Measurements from ENCODE around the gene ITGBL1. TPM values are rescaled to one million over a fixed set of nuclear protein-coding genes. Genes with fewer than 3 reads are reported as not detected.
A peak's percentile ranks its signal among the peaks of the same experiment; 100 is the strongest.

The ITGBL1 gene
- total RNA-seq, 1 experiment from 2014 or later: 55.3 TPM

- DNase-seq (ENCODE audit: low spot score): no peak
These were observed 245.3 kb downstream of the ITGBL1 start for GRCh38 chr13:101697745-101698144.

GRCh38 chr13:101698400-101698799, 245.9 kb downstream of the ITGBL1 start:
- DNase-seq (ENCODE audit: low spot score): no peak

GRCh38 chr13:101700598-101700997, 248.1 kb downstream of the ITGBL1 start:
- DNase-seq (ENCODE audit: low spot score): no peak

DNA sequence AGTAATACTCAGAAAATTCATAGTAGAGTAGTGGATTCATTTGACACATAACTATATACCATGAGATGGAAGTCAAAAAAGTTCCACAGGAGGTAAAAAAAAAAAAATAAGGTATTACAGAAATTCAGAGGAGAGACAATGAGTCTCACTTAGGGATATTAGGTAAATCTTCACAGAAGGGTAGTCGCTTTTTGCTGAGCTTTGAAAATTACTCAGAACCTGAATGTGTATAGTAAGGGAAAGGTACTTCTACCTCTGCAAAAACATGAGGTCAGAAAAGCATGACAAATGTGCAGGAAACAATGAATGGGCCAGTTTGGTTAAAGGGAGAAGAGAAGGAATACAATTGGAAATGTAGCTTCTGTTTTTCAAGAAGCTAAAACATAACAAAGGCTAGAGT, 250.6 kb downstream of the ITGBL1 start:
- DNase-seq (ENCODE audit: low spot score): no peak

DNA sequence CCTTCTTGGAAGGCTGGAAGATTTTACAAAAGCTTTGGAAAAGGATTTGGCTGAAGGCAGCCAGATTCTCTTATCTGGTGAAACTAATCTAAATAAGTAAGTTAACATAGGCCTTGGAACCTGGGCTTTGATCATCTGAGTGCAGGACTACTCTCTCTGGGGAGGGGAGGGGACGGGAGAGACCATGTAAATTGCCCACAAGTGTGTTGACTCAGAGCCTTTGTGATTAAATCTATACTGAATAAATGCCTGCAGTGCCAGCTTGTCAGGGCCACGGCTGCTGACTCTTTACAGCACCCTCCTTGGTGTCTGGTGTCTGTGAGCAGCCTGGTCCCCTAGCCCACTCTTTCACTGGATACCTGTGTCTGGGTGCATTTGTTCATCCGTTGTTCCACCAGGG, 251.4 kb downstream of the ITGBL1 start:
- no peak for DNase-seq (ENCODE audit: low spot score)

DNA sequence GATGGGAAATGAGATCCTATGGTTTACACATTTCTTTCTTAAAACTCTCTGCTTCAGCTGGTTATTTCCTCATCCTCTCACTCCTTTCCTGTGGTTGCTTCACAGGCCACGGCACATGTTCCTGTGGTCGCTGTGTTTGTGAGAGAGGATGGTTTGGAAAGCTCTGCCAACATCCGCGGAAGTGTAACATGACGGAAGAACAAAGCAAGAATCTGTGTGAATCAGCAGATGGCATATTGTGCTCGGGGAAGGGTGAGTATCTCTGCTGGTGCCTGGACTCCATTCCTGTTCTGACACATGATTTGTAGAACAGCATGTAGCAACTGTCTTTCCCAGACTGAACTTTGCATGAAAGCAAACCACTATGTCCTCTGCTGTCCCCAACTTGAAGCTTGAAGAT, 254.2 kb downstream of the ITGBL1 start:
- DNase-seq (ENCODE audit: low spot score): peak; percentile 83

- no peak for DNase-seq (ENCODE audit: low spot score)
These were observed 255.2 kb downstream of the ITGBL1 start for GRCh38 chr13:101707659-101708058.

- no peak for DNase-seq (ENCODE audit: low spot score)
These were observed 255.6 kb downstream of the ITGBL1 start for GRCh38 chr13:101708115-101708514.

DNA sequence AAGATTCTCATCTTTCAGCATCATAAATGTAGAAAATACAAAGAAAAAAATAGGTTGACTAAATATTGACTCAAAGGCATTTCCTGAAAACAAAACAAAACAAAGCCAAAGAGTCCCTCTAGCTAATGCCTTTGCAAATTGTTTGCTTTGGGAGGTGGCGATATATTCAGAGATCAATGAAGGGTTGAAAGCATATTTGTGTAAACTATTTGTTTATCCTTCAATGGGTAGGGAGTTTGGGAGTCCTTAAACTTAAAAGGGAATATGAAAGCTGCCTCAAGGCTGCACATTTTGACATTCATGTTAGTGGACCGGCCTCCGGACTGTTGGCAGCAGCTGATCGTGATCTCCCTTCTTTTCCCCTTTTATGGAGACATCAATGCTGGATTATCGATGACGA, 257.5 kb downstream of the ITGBL1 start:
- DNase-seq (ENCODE audit: low spot score): no peak

- no peak for DNase-seq (ENCODE audit: low spot score)
These were observed 259.0 kb downstream of the ITGBL1 start for GRCh38 chr13:101711307-101712025.

DNA sequence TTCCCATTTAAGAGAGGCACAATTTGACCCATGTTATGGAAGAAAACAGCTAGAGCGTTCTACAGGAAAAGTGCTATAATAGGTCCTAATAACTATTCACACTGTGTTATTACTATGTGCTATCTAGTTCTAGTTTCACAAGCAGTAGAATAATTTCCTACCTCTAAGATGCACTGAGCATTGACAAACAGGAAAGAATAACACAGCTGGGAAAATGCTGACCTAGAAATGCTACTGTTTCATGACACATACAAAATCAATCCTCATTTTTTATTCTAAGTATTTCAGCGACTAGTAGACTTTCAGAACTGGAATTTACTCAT, 259.5 kb downstream of the ITGBL1 start:
- DNase-seq (ENCODE audit: low spot score): no peak

DNA sequence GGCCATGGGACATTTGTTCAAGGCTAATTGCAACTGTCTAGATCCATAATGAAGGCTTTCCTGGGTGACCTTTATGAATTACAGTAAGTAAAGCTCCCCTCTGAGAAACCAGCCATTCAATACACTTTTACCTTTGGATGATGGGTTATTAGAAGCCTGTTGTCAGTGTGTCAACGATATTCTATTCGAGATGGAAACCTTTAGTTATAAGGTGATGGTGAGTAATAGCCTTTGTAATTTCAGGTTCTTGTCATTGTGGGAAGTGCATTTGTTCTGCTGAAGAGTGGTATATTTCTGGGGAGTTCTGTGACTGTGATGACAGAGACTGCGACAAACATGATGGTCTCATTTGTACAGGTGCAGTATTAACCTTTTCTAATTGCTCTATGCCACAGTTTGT, 261.7 kb downstream of the ITGBL1 start:
- DNase-seq (ENCODE audit: low spot score): no peak

DNA sequence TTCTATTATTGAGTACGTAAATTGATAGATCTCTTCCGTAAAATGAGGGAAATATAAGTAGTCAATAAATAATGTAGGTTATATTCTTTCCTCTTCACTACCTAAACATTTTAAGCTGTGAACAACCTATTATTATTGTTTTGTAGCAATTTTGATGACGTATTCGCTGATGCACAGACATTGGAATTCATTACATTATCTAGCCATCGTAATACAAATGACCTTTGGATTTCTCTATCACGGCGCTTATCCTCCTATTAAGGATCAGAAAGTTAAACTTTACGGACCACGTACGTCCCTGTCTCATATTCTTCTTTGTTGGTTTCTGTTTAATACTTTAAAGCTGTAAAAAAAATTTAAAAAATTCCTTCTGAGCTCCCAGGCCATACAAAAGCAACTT, 264.9 kb downstream of the ITGBL1 start:
- no peak for DNase-seq (ENCODE audit: low spot score)

DNA sequence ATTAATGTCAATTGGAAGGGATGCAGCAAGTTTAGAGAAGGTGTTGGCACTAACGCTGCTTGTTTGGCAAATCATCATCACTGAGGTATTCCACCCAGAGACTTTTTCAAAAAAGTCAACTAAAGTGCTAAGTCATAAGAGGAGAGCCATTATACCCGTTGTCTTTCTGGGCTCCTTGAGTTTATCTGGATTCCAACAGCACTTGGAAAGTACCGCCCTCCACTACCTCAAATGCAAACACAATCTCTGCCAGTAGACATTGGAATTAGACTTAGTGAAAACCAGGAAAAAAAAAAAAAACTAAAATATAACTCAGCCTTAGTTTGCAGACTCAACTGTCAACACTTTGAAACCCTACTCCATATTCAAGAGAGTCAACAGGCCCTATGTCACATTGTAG, 266.0 kb downstream of the ITGBL1 start:
- no peak for DNase-seq (ENCODE audit: low spot score)

DNA sequence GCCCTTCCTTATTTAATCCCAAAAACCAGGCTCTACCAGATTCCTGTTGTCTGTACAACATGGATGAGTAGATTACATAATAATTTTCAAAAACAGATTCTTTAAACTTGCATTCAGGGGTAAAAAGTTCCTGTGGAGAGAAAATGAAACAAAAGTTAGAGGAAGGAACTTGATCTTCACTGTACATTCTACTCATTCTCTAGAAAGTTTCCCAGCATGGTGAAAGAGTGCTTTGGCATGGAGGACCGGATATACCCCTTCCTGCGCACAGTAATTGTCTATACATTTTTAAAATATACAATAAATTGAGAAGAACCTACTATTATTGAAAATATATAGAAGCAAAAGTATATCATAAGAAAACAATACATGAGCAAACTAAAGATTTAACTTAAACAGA, 274.2 kb downstream of the ITGBL1 start:
- no peak for DNase-seq (ENCODE audit: low spot score)

DNA sequence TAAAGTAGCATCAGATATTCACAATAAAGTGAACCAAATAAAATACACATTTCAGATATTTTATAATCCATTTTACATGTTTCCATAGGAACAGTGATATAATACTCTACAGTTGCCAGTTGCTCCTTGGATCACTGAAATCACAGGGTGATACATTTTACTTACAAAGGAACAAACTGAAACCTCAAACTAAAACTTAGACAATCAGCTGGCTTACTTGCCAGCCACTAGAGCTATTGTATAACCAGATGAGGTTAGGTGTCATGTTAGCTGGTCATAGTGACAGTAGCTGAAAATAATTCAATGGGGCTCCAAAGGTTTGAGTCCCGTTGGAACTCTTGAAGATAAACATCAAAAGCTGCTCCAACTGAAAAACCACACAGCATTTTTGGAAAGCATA, 274.6 kb downstream of the ITGBL1 start:
- DNase-seq (ENCODE audit: low spot score): no peak

- DNase-seq (ENCODE audit: low spot score): no peak
These were observed 275.5 kb downstream of the ITGBL1 start for GRCh38 chr13:101728021-101728420.

GRCh38 chr13:101728615-101729014, 276.1 kb downstream of the ITGBL1 start:
- DNase-seq (ENCODE audit: low spot score): no peak

DNA sequence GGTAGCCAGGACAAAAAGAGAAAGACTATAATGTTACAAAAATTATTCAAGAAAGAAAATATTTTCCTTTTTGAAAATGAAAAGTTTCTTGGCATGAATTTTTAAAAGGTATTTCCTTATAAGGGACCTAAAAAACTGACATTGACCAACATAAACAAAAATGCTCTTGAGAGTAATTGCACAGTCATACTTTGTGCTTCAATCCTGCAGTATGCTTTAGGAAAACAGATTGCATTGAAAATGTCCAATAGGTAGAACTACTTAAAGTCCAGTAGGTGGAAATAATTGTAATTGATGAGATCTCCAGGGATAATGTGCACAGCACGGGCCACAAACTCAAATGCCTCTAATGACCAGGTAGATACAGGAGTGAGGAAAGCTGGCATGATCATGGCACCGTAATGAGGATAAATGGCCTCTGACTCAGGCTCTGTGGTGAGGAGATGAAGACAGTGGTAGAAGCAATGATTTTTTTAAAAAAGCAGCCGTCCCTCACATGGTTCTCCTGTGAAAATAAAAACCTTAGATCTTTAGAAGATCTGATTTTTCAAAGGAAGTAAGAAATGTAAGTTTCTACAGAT, 278.0 kb downstream of the ITGBL1 start:
- DNase-seq (ENCODE audit: low spot score): peak; percentile 79

DNA sequence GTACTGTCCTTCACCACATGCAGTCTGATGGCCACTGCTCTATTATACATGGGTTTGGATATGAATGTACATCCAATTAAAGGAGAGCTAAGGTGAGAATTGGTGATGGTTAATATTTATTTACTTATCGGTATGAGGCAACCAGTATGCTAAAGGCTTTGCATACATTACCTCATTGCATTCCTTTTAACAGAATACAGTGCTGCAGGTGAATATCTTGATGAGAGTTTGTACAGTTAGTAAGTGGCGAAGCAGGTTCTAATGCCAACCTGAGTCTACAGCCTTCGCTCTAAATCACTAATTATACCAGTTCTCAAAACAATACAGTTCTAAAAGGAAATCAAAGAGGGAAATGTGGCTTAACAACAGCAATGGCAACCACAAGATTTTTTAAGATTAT, 284.1 kb downstream of the ITGBL1 start:
- no peak for DNase-seq (ENCODE audit: low spot score)

- no peak for DNase-seq (ENCODE audit: low spot score)
These were observed 285.9 kb downstream of the ITGBL1 start for GRCh38 chr13:101738336-101738735.

GRCh38 chr13:101739382-101740178, 287.1 kb downstream of the ITGBL1 start:
- no peak for DNase-seq (ENCODE audit: low spot score)

DNA sequence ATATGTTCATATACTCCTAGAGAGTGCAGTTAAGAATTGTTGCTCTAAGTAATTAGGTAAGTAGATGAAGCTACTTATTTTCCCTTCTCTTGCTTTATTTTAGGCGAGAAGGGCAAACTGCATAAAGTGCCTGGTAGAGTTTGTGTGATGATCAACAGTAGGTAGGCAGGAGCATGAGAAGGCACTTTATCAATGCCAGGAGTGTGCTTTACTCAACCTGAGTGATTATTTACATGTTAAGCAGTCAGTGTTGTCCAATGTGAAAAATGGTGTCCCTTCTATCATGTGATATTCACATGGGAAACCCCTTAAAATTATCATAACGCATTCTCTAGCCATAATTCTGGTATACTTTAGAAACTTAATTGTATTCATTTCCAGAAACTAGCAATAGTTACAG, 294.0 kb downstream of the ITGBL1 start:
- DNase-seq (ENCODE audit: low spot score): no peak

All from A172 (cell line).